Ureter (tissue), 1 donor: ENCODE data around the gene MFAP3. TPM values are rescaled to one million over a fixed set of nuclear protein-coding genes. Genes with fewer than 3 reads are reported as not detected.
A peak's percentile ranks its signal among the peaks of the same experiment; 100 is the strongest.
"Not testable (repeated sequence)": the region's sequence is repeated elsewhere in the genome, so short reads cannot be mapped to it uniquely, and the experiment has no call there.

Experiments
- DNase-seq: peaks from one replicate; pipeline ENCODE4 v3.0.0-alpha.2; 2020; ENCODE audit warnings: low spot score
- total RNA-seq: library from RNA; stranded (reverse); gene quantifications from one replicate; pipeline ENCODE4 v1.2.4, GENCODE V29; 2023
- donor health status: DM: yes; HTN: yes; CAD: no.

MFAP3 gene
- total RNA-seq: 39.6 TPM

DNA sequence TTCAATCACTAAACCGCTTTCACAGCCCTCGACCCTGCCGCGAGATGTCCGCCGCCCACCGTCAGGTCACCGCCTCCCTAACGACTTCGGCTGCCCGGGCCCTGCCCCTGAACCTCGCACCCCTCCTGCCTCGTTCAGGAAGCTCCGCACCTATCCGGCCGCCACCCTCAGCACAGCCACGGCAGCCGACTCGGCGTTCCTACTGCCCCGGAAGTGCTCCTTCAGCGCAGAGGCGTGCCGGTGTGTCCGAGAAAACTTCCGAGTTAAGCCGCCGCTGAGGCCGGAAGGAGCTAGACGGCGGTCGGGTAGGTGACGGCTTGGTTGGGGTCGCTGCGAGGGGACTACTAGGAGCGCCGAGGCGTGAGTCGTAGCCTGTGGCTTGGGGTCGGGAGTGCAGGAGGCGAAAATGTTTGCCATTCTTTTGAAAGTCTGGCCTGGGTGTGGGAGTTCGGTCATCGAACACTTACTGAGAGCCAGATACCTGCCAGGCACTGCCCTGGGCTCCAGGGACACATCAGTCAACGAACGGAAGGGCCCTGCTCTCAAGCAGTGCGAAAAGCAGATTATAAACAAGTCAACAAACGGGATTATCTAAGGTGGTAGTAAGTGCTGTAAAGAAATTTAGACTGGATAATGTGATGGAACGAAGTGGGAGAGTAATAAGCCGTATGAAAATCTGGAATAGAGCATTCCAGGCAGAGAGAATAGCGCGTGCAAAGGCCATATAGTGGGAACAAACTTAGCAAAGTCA, at the start of gene MFAP3, which contains the start of gene FAM114A2:
Gene MFAP3 (plus strand): TSS at position 261 of the 751 bp plus-strand sequence. CDS start 10,756 bp downstream, outside the sequence.
Gene FAM114A2 (minus strand): TSS at position 204 of the 751 bp plus-strand sequence. CDS start 3,957 bp downstream, outside the sequence.
- peak; percentile 93 for DNase-seq

DNA sequence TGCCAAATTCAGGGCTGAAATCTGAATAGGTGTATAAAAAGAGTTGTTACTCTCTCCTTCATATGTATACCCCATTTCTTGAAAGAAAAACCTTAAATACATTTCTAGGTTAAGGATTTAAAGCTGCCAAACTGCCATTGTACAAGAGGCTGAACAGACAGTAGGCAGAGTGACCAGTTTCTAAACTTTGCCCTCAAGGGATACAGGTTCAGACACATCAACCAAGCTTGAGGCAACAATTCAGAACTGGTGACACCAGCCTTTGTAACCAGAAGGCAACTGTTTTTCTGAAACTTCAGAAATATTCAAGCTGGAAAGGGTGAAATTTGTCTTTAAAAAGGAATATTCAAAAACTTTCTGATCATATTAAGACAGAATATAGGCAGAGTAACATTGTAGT, 47.6 kb upstream of the MFAP3 start:
- no peak for DNase-seq

DNA sequence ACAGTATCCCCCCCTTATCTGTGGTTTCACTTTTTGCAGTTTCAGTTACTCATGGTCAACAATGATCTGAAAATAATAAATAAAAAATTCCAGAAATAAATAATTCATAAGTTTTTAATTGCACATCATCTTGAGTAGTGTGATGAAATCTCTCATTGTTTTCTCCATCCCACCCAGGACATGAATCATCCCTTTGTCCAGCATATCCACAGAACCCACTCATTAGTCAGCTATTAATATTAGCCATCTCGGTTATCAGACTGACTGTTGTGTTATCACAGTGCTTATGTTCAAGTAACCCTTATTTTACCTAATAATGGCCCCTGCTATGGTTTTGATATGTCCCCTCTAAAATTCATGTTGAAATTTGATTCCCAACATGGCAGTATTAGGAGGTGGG, 40.8 kb upstream of the MFAP3 start:
- DNase-seq: no peak

DNA sequence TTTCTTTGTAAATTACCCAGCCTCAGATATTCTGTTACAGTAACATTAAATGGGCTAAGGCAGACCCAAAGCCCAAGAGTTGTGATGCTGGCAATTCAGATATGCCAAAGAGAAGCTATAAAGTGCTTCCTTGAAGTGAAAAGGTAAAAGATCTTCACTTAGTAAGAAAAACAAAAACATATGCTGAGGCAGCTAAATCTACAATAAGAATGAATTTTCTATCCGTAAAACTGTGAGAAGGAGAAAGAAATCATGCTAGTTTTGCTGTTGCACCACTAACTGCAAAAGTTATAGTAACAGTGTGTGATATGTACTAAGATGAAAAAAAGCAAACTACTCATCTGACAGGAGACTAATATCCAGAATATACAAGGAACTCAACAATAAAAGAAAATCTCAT, 40.0 kb upstream of the MFAP3 start:
- DNase-seq: no peak

DNA sequence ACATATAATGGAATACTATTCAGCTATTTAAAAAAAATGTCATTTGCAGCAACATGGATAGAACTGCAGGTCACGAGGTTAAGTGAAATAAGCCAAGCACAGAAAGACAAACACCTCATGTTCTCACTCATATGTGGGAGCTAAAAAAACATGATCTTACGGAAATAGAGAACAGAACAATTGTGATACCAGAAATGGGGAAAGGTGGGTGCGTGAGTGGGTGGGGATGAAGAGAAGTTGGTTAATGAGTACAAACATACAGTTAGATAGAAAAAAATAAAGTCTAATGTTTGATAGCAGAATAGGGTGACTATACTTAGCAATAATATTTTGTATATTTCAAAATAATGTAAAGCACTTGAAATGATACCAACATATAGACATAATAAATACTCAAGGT, 38.8 kb upstream of the MFAP3 start:
- no peak for DNase-seq

DNA sequence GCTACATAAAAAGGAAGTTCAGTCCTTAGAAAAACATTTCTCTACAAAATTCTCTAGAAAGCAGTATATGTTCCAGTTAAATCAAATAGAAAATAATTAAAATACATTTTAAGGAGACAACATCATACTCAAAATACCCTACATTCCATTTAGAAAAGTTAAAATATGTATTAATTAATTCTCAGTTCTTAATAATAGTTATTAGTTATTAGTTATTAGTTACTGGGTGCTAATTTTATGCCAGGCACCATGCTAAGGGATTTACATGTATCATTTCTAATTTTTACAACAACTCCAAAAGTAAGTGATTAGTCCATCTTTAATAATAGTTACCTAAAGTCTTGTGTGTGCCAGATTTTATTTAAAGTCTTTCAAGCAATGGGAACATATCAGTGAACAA, 38.1 kb upstream of the MFAP3 start:
- no peak for DNase-seq

DNA sequence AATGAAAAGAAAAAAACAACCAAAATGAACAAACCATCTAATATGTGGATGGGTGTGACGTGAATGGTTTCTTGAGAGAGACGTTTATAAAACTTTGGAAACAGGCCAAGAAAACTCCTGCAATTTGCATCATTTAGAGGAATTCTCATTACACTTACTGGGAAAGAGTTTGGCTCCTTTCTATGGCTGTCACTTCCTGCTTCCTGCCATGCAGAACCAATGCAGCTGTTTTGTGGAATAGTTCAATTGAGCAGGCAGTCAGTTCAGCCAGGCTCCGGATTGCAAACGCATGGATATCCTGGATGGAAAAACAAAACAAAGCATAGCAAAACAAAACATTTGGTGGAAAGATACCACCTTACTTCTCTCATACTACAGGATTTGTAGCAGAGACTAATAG, 36.7 kb upstream of the MFAP3 start:
- DNase-seq: no peak

DNA sequence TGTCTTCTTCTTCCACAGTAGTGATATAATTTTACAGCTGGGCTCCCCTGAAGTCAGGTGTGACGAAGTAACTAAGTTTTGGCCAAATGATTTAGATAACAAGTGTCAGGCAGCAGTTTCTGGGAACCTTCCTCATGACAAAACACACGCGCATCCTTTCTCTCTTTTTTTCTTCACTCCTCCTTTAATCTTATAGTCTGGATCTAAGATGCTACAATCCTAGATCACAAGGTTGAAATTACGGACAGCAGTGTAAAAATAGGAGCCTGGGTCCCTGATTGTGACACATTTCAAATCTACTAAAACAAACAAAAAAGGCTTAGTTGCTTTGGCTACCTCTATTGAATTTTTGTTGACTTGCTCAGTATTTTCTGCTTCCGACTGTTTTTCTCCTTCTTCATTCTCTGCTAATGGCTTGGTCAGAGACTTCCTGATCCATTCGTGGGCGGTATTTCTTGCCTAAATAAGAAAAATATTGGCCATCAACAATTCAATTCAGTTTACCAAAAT, 36.2 kb upstream of the MFAP3 start:
- no peak for DNase-seq

DNA sequence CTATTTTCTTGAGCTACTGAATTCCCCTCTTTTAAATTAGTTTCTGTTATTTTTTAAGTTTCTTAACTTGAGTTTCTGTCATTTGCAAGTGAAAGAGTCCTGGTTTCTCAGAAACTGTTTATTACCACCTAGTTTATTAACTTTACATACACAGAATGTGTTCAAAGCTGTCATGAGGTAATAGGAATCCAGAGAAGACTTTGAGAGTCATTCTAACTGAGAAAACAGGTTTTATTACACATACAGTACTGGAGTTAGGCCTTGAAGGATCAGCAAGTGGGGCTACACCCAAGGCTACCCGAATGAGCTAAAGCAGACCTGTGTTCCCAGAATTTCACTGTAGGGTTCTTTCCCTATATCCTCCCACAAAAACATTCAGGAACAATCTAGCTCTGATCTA, 33.1 kb upstream of the MFAP3 start:
- no peak for DNase-seq

DNA sequence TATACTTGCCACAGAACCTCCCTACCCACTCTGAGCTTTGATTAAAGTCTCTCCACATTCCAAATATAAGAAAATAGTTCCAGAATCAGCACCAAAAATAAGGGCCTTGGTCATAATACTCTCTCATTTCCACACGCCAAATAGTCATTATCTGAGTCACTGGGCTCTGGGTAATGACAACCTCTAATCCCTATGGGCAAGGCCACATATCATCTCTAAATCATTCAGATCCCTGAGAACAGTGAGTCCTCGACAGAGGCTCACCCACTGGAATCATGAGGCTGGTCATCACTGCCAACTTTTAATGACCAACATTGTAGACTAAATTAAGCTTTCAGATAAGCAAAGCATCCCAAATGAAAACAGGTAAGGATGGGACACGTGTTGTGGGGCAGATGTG, 28.1 kb upstream of the MFAP3 start:
- DNase-seq: no peak

DNA sequence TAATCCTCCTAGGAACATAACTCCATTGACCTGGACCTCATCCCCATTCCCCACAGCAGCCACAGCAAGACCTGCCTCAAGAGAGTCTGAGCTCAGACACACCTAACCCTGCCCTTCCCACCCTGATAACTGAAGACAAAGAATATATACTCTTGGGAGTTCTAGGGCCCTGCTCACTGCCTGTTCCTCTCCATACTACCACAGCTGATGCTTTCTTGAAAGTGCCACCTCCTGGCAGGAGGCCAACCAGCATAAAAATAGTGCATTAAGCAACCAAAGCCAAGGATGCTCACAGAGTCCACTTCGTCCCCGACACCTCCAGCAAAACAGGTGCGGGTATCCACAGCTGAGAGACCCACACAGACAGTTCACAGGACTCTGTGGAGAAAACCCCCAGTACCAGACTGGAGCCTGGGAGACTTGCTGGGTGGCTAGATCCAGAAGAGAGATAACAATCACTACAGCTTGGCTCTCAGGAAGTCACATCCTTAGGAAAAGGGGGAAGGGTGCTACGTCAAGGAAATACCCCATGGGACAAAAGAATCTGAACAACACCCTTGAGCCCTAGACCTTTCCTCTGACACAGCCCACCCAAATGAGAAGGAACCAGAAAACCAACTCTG, 23.6 kb upstream of the MFAP3 start:
- no peak for DNase-seq

DNA sequence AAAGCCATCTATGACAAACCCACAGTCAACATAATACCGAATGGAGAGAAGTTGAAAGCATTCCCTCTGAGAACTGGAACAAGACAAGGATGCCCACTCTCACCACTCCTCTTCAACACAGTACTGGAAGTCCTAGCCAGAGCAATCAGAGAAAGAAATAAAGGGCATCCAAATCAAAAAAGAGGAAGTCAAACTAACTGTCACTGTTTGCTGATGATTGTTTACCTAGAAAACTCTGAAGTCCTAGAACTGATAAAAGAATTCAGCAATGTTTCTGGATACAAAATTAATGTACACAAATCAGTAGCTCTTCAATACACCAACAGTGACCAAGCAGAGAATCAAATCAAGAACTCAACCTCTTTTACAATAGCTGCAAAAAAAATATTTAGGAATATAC, 19.8 kb upstream of the MFAP3 start:
- not testable (repeated sequence) for DNase-seq

DNA sequence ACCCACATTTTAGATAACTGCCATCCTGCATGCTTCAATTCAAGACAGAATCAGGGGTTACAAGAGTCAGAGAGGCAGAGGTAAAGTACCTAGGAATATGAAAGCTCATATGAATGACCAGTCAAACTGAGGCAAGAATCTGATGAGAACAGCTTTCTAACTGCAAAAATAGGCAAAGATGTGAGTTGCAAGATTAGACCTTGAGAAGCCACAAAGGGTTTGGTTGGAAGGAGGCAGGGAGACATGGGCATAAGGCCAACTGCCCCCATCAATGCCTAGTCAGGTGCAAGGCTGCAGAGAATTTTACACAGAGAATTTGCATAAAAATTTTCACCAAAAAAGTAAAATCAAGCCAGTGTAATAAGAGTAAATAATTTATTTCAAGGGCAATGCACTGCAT, 12.8 kb upstream of the MFAP3 start:
- DNase-seq: no peak

DNA sequence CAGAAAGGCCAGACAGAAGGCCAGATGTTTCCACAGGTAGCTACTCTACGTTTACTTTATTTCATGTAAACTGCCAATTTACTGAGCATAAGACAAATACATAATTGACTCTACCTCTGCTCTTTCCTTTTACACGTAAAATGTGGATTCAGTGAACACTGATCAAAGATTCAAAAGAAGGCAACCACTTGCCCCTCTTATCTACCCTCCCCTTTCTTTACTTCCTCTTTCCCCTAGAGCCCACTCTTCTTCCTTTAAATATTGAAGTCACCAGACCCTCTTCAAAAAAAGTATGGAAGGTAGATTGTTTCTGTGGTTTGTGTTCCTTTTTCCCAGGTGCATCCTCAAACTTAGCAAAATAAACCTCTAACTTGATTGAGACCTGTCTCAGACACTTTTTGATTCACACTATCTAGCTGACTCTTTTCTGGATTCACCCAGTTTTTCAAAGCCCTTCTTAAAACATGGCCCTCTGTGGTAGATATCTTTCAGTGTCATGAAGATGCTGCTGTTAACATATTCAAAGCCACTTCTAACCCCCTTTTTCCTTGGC, 6.8 kb upstream of the MFAP3 start:
- DNase-seq: no peak

DNA sequence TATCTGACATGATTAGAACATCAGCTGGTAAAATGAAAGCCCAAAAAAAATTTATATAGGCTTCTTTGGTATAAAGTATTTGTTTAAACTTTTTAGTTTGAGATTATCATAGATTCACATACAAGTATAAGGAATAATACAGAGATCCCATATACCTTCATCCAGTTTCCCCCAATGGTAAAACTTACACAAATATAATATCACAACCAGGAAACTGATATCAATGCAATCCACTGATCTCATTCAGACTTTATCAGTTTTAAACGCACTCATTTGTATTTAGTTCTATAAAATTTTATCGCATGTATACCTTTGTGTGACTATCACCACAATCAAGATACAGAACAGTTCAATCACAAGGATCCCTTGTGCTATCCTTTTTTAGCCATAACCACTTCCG, 3.8 kb upstream of the MFAP3 start:
- no peak for DNase-seq

DNA sequence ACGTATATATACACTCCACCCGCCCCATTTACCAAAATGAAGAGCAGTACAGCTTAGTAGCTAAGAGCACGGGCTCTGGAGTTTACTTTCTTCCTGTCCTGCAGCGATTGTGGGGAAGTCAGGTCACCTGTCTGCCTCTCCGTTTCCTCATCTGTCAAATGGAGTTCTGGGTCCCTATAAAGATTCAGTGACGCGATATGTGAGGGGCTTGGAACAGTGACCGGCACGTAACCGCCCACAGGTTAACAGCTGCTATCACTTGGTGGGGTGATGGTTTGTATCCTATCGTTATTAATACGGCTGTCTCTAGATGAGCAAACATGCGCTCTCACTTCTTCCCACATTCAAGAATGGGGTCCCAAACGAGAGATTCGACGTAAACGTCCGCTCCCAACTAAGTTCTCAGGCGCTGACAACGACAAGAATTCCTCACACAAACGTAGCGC, 483 bp upstream of the MFAP3 start:
- DNase-seq: no peak

DNA sequence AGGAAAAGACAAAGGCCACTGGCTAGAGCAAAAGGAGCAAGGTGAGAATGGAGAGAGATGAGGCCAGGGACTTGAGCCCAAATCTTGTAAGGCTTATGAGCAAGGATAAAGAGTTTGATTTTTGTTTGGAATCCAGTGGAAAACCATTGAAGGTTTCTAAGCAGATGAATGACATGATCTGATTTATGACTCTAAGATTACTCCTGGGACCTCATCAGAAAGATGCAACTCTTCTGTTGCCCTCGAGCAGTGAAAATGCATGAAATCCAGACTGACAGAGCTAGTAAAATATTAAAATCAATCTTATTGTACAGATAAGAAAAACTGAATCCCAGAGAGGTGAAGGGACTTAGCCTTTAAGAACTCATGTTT, 677 bp downstream of the MFAP3 start:
- DNase-seq: no peak

DNA sequence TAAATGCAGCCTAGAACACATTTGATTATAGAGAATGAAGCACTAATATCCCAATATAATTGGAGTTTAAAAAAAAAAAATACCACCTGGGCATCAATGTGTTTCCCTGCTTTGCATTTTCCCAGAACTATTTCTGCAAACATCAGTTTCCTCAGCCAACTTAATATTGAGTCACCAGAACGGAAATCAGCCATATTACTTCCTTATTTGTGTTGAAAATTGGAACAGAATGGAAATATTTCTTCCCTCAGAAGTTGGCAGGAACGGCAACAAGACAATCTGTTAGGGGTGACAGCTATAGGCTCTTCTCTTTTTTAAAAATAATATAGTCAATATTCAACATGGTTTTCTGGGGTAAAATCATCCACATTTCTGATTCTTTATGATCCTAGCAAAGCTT, 4.0 kb downstream of the MFAP3 start:
- no peak for DNase-seq

DNA sequence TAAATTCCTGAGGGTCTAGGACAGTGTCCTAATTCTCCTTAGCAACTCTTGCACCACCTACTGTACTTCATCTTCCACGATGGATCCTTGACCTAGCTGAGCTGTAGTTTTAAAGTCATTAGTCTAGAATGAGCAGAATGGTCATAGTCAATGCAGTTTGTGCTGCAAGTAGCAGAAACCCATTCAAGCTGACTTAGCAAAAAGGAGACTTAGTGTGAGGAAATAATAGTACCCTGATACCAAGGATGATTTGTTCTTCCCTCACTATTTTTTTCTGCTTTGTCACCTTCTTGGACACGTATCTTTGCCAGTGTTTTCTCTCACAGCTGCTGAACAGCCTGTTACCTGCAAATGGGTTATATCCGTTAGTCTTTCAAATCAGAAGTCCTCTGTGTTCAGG, 5.3 kb downstream of the MFAP3 start:
- no peak for DNase-seq

DNA sequence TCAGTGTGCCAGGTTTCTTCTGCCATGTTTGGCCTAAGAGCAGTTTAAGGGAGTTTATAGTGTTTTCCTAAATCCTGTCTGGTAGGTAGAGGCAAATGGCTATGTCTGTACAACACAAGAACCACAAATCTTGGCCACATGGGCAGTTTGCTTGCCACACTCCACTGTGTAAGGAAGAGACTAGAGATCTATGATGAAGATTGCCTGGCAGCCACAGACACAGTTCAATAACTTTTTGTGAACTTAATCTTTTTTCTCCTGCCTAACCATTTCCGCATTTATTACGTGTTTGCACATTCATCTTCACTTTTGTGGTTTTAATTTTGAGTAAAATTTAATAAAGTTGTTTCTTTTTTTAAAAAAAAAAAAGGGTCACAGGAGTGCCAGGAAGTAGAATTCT, 5.8 kb downstream of the MFAP3 start:
- no peak for DNase-seq

DNA sequence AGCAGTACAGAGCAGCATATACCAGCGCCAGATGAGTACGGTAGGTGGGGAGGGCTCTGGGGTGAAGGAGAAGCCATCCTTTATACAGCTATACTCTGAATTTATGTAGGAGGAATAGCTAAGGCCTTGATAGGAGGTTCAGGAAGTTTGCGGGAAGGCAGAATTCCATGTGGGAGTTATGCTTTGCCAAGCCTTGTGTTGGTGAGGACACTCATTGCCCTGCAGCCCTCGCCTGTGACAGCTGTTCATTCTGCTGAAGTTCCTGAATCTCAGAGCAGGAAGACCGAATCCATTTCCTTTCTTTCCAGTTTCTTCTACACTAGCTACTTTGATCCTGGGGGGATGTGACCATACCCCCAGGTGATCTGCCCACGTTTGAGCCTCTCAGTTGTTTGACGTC, 7.7 kb downstream of the MFAP3 start:
- no peak for DNase-seq

DNA sequence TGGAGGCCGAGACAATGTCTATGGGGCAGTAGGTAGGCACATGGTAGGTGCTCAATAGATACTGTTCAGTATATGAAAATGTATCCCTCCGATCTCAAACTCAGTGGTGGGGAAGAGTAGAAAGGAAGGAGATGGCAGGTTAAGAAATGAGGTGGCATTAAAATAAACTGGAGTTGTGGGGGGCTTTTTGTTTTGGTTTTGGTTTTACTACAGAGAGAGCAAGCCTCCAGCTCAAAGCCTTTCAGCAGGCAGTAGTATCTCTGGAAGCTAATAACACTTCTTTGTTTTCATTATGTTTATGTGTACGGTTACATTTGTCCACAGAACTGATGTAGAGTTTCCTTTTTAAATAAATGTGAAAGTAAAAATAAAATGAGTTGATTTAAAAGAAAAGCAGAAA, 8.6 kb downstream of the MFAP3 start:
- DNase-seq: no peak

DNA sequence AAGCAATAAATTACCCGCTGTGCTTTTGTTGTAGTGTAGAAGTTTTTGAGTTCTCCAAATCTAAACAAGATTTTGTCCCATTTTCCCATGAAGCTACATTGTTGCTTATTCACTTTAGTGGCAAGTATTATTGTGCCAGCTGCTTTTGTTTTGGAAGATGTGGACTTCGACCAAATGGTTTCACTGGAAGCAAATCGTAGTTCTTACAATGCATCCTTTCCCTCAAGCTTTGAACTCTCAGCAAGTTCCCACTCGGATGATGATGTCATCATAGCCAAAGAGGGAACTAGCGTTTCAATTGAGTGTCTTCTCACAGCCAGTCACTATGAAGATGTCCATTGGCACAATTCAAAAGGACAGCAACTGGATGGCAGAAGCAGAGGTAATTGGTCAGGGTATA, 10.9 kb downstream of the MFAP3 start:
- no peak for DNase-seq
